RWPE2 (cell line): ENCODE data around the gene PACSIN2.
A peak's percentile ranks its signal among the peaks of the same experiment; 100 is the strongest.

Experiments used
- ATAC-seq: fragments of 200-7000 bp; cut with Tn5 transposase; 3 replicates; pipeline ENCODE4 v1.9.1; 2021; ENCODE audit warnings: low read depth
- DNase-seq: peaks from one replicate; pipeline ENCODE4 v3.0.0-alpha.2; 2020; ENCODE audit warnings: low spot score
- H3K27ac ChIP-seq: fragments of 450-650 bp; 2 replicates; pipeline ENCODE4 v1.5.1; 2017; ENCODE audit warnings: mild to moderate bottlenecking; ENCODE audit not compliant: poor library complexity, severe bottlenecking
- H3K27me3 ChIP-seq: fragments of 250-450 bp; sonication (Bioruptor Pico); 2 replicates; pipeline ENCODE4 v1.5.1; 2021; ENCODE audit warnings: mild to moderate bottlenecking, moderate library complexity; ENCODE audit not compliant: insufficient read depth, poor library complexity, severe bottlenecking
- H3K36me3 ChIP-seq: fragments of 250-450 bp; sonication (Bioruptor Pico); 2 replicates; pipeline ENCODE4 v1.5.1; 2020; ENCODE audit warnings: low read depth, mild to moderate bottlenecking, moderate library complexity
- H3K4me1 ChIP-seq: fragments of 250-450 bp; sonication (Bioruptor Pico); 2 replicates; pipeline ENCODE4 v1.5.1; 2021; ENCODE audit warnings: mild to moderate bottlenecking, moderate library complexity; ENCODE audit not compliant: insufficient read depth, poor library complexity, severe bottlenecking
- H3K4me3 ChIP-seq: fragments of 250-450 bp; sonication (Bioruptor Pico); 2 replicates; pipeline ENCODE4 v1.5.1; 2021; ENCODE audit warnings: mild to moderate bottlenecking, moderate library complexity; ENCODE audit not compliant: severe bottlenecking
- H3K9me3 ChIP-seq: fragments of 250-450 bp; sonication (Bioruptor Pico); 2 replicates; pipeline ENCODE4 v1.5.1; 2021; ENCODE audit warnings: mild to moderate bottlenecking, moderate library complexity; ENCODE audit not compliant: severe bottlenecking
- TF ChIP-seq, protein P1 (sequence below): fragments of 450-650 bp; IDR thresholded peaks from one replicate; pipeline ENCODE4 v1.5.1; 2017; ENCODE audit warnings: mild to moderate bottlenecking, moderate library complexity; ENCODE audit not compliant: poor library complexity, severe bottlenecking

Gene PACSIN2

DNA sequence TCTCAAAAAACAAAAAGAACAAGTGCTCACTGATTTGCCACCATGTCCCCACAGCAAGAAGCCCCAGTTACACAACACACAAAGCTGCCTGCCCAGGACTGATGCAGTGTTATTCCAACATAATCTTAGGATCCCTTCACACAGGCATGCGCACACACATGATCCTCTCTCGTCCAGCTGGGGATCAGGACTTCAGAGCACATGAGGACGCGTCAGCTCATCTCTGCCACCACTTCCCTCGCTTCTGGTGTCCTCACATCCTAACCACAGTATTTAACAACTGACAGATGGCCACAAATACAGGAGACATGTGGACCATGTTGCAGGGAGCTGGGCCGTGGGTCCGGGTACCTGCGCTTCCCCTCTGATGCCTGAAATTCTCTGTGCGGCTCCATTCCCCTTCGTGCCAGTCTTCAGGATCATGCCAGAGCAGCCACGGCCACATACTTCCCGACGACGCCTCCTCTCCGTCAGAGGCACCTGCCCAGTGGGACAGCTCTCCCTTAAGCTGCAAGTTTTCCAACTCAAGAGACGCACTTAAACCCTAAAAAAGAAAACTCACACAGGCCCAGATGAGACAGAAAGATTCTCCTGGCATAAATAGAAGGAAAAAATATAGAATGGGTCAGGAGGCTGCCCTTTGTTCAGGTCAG lies 68.3 kb downstream of the PACSIN2 start:
- ATAC-seq (no peak), DNase-seq (no peak)
- Histone ChIP-seq H3K4me3 (no peak overlapping the region), H3K27ac (peak overlapping the region; percentile 44), H3K27me3 (no peaks in the 10 kb centered on the region), H3K4me1 (peaks cover 36% of the 10 kb centered on the region), H3K9me3 (no peaks in the 10 kb centered on the region), H3K36me3 (0 out of 2 replicates have a peak, but pooled peaks cover 3% of the 10 kb centered on the region)
- TF ChIP-seq, protein P1, sequence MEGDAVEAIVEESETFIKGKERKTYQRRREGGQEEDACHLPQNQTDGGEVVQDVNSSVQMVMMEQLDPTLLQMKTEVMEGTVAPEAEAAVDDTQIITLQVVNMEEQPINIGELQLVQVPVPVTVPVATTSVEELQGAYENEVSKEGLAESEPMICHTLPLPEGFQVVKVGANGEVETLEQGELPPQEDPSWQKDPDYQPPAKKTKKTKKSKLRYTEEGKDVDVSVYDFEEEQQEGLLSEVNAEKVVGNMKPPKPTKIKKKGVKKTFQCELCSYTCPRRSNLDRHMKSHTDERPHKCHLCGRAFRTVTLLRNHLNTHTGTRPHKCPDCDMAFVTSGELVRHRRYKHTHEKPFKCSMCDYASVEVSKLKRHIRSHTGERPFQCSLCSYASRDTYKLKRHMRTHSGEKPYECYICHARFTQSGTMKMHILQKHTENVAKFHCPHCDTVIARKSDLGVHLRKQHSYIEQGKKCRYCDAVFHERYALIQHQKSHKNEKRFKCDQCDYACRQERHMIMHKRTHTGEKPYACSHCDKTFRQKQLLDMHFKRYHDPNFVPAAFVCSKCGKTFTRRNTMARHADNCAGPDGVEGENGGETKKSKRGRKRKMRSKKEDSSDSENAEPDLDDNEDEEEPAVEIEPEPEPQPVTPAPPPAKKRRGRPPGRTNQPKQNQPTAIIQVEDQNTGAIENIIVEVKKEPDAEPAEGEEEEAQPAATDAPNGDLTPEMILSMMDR, result no peak

DNA sequence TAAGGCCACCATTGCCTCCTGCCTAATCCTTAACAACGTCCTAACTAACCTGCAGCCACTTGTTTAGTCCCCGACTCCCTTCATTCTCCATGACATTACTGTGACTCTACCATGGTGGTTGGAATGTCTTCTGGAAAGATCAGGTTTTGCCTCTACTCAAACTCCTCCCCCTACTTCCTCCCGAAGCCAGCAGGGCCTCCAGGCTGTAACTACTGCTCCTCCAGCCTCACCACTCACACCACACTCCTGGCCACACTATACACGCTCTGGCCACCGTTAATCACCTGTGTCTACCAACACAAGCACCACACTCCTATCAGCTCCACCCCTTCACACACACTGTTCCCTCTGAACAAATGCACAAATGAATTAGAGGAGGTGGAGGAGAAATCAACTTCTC lies 69.2 kb downstream of the PACSIN2 start:
- Histone ChIP-seq H3K27ac (no peak overlapping the region), H3K4me1 (peaks cover 38% of the 10 kb centered on the region), H3K9me3 (no peaks in the 10 kb centered on the region), H3K36me3 (0 out of 2 replicates have a peak, but pooled peaks cover 3% of the 10 kb centered on the region), H3K4me3 (no peak overlapping the region), H3K27me3 (no peaks in the 10 kb centered on the region)
- TF ChIP-seq, protein P1, result no peak
- ATAC-seq, result no peak
- no peak for DNase-seq

- ATAC-seq, result no peak
- Histone ChIP-seq H3K4me3 (no peak overlapping the region), H3K9me3 (no peaks in the 10 kb centered on the region), H3K27ac (no peak overlapping the region), H3K36me3 (0 out of 2 replicates have a peak, but pooled peaks cover 3% of the 10 kb centered on the region), H3K27me3 (no peaks in the 10 kb centered on the region), H3K4me1 (peaks cover 43% of the 10 kb centered on the region)
- TF ChIP-seq, protein P1, result no peak
- no peak for DNase-seq
These were observed 69.9 kb downstream of the PACSIN2 start for GRCh38 chr22:42945027-42945426.

- no peak overlapping the region for H3K4me3 ChIP-seq
- DNase-seq (no peak), ATAC-seq (no peak)
- no peaks in the 10 kb centered on the region for H3K27me3 ChIP-seq
- H3K4me1 ChIP-seq, result peaks cover 44% of the 10 kb centered on the region
- no peaks in the 10 kb centered on the region for H3K9me3 ChIP-seq
- TF ChIP-seq, protein P1, result no peak
- 0 out of 2 replicates have a peak, but pooled peaks cover 3% of the 10 kb centered on the region for H3K36me3 ChIP-seq
- H3K27ac ChIP-seq, result no peak overlapping the region
These were observed 70.5 kb downstream of the PACSIN2 start for GRCh38 chr22:42944409-42944808.

DNA sequence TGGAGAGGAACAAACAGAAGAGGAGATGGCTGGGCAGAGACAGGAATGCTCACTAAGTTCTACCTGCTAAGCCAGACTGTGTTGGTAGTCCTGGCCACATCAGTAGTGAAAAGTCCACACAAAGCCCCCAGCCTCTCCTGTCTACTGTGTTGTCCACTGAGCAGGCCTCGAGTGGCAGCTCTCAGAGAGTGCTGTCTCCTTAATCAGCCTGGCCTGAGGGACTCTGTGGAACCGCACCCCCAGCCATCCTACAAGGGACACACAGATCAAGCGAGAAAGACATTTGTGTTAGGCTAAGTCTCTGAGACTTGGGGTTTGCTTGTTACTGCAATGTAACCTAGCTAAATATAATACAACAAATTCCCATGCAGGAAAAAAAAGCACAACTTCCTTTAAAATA lies 71.0 kb downstream of the PACSIN2 start:
- 0 out of 2 replicates have a peak, but pooled peaks cover 3% of the 10 kb centered on the region for H3K36me3 ChIP-seq
- no peaks in the 10 kb centered on the region for H3K9me3 ChIP-seq
- TF ChIP-seq, protein P1, result no peak
- ATAC-seq (no peak), DNase-seq (no peak)
- H3K4me3 ChIP-seq, result no peak overlapping the region
- peaks cover 44% of the 10 kb centered on the region for H3K4me1 ChIP-seq
- H3K27ac ChIP-seq, result no peak overlapping the region
- no peaks in the 10 kb centered on the region for H3K27me3 ChIP-seq
